Measurements from ENCODE around the gene TAMALIN.

DNA sequence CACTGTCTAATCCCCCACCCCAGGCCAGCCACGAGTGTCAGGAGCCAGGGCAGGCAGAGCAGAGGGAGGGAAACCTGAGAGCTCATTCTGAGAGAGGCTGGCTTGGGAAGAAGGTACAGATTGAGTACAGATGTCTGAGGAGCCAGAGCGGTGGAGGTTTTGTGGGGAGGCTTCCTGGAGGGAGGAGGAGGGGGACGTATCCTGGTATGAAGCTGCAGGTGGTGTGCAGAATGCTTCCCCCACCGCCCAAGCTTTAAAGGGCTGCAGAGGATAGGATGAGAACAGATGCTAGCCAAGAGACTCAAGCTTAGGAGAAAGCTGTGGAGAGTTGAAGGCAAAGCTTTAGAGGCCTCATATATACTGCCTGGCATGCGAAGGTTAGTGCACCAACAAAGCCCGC is 3.2 kb upstream of the TAMALIN start:
- no peak for TF ChIP-seq EZH2 (IDR thresholded peaks at IDR 0.05)
- no peak for TF ChIP-seq POLR2AphosphoS5 (IDR thresholded peaks at IDR 0.05; ENCODE audit: borderline replicate concordance, low read depth, low read length)
